Measurements from ENCODE around the gene RGSL1.

DNA sequence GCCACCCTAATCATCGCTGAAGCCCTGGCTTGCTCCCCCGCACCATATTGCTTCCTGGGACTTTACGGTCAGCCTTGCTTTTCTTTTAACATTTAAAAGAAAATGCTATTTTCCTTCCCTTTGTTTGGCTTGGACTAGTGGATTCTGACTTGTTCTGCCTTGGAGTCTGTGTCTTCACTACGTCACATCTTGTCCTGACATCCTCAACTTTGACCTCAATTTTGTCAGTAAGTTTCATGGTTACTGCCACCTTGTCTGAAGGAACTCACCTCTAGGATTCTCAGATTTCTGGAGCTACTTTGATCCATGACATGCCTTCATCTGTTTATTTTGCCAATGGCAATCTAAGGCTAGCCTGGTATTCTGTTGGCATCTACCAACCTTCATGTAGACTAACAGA is 134.8 kb downstream of the RGSL1 start:
- TF ChIP-seq, protein P1, sequence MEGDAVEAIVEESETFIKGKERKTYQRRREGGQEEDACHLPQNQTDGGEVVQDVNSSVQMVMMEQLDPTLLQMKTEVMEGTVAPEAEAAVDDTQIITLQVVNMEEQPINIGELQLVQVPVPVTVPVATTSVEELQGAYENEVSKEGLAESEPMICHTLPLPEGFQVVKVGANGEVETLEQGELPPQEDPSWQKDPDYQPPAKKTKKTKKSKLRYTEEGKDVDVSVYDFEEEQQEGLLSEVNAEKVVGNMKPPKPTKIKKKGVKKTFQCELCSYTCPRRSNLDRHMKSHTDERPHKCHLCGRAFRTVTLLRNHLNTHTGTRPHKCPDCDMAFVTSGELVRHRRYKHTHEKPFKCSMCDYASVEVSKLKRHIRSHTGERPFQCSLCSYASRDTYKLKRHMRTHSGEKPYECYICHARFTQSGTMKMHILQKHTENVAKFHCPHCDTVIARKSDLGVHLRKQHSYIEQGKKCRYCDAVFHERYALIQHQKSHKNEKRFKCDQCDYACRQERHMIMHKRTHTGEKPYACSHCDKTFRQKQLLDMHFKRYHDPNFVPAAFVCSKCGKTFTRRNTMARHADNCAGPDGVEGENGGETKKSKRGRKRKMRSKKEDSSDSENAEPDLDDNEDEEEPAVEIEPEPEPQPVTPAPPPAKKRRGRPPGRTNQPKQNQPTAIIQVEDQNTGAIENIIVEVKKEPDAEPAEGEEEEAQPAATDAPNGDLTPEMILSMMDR (conservative IDR thresholded peaks at IDR 0.05 in 1 of 2, IDR thresholded peaks at IDR 0.05 in 1 of 2; ENCODE audit: low read depth in 1 of 2, low read length in 2 of 2): no peak
- TF ChIP-seq EZH2 (IDR thresholded peaks at IDR 0.05; ENCODE audit: low read length, missing control alignments): no peak

All from fibroblast of lung (primary cell).